K562 (cell line): ENCODE results near the gene ZMAT3. TPM values are rescaled to one million over a fixed set of nuclear protein-coding genes. Genes with fewer than 3 reads are reported as not detected.

ENCODE experiments used
- ATAC-seq: fragments of 200-7000 bp; cut with Tn5 transposase; 3 replicates; pipeline ENCODE4 v1.9.1; 2020; ENCODE audit warnings: moderate library complexity
- BruUV-seq: library from RNA; stranded (reverse); fragments of 400-500 nt; replicated peaks from 2 replicates; lab custom pipeline; 2021; lab: Mats Ljungman, UMichigan
- CTCF ChIA-PET: fragments of 300-600 bp; formaldehyde crosslinking; extraction: SDS; loops from one replicate; lab custom pipeline; 2021; ENCODE audit warnings: low intra/inter-chr PET ratio; lab: Yijun Ruan, JAX
- POLR2A ChIA-PET: fragments of 300-600, 350-650 bp; sonication (Branson Sonifier 250); formaldehyde crosslinking; extraction: SDS; loops from one replicate; lab custom pipeline; 2021; ENCODE audit warnings: antibody characterized with exemption, inconsistent platforms; lab: Yijun Ruan, JAX
- DNase-seq, 4 experiments: peaks; one replicate each; pipeline versions ENCODE4 v3.0.0 to v3.0.0-alpha.2; 2011 to 2018; ENCODE audit warnings: low spot score in 3 of 4, mixed read lengths in 3 of 4; ENCODE audit errors: extremely low read depth in 1 of 4
- FAIRE-seq: peaks from 2 replicates; lab custom pipeline; 2011; peaks lifted over from hg19 to GRCh38; lab: Jason Lieb, UNC
- H2AFZ ChIP-seq: 2 replicates; pipeline ENCODE4 v1.6.0; 2011; ENCODE audit warnings: low read depth, low read length, control low read depth, inconsistent platforms
- H3K27ac ChIP-seq: fragments of 200-600 bp; 3 replicates; pipeline ENCODE4 v1.8.0; 2011; ENCODE audit warnings: low read depth, mild to moderate bottlenecking, control low read depth, inconsistent platforms, low read length, moderate library complexity, mixed read lengths; ENCODE audit errors: extremely low read depth
- H3K27me3 ChIP-seq, 2 experiments: fragments of 300-600 bp in 1 of 2; 2 replicates in 1 of 2; 3 replicates in 1 of 2; pipeline versions ENCODE4 v1.6.0 to v1.8.0; 2011; ENCODE audit warnings: inconsistent platforms in 2 of 2, low read length in 2 of 2, mild to moderate bottlenecking in 1 of 2, mixed read lengths in 1 of 2, moderate library complexity in 1 of 2; ENCODE audit not compliant: control insufficient read depth in 2 of 2, insufficient read depth in 2 of 2
- H3K36me3 ChIP-seq: fragments of 300-600 bp; 3 replicates; pipeline ENCODE4 v1.8.0; 2011; ENCODE audit warnings: mild to moderate bottlenecking, low read length, inconsistent platforms; ENCODE audit not compliant: control insufficient read depth, insufficient read depth
- H3K4me1 ChIP-seq, 2 experiments: fragments of 200-600 bp in 1 of 2; replicated peaks in 1 of 2; 2 replicates in 1 of 2; 3 replicates in 1 of 2; pipeline versions ENCODE4 v1.5.1 to v1.8.0; 2011; ENCODE audit warnings: inconsistent platforms in 2 of 2, low read length in 2 of 2, mild to moderate bottlenecking in 1 of 2, mixed read lengths in 1 of 2, moderate library complexity in 1 of 2; ENCODE audit not compliant: control insufficient read depth in 2 of 2, insufficient read depth in 2 of 2
- H3K4me2 ChIP-seq: 2 replicates; pipeline ENCODE4 v1.6.1; 2011; ENCODE audit warnings: low read length, control low read depth, inconsistent platforms, mixed read lengths; ENCODE audit not compliant: insufficient read depth
- H3K4me3 ChIP-seq: fragments of 200-600 bp; sonication (generic), shearing (Covaris generic); 2 replicates; pipeline ENCODE4 v1.5.1; 2016; ENCODE audit warnings: control low read depth, inconsistent platforms
- H3K79me2 ChIP-seq: fragments of 200-600 bp; 3 replicates; pipeline ENCODE4 v1.8.0; 2011; ENCODE audit warnings: low read length, inconsistent platforms; ENCODE audit not compliant: control insufficient read depth, insufficient read depth
- H3K9ac ChIP-seq, 2 experiments: 2 replicates each; pipeline versions ENCODE4 v1.6.0 to v1.6.1; 2011; ENCODE audit warnings: low read depth in 2 of 2, low read length in 2 of 2, control low read depth in 1 of 2, inconsistent platforms in 1 of 2, mild to moderate bottlenecking in 1 of 2, mixed read lengths in 1 of 2; ENCODE audit not compliant: insufficient read depth in 1 of 2
- H3K9me1 ChIP-seq: one replicate; pipeline ENCODE4 v1.6.0; 2011; ENCODE audit warnings: inconsistent platforms, mild to moderate bottlenecking, low read length, moderate library complexity; ENCODE audit not compliant: control insufficient read depth, insufficient read depth
- H3K9me3 ChIP-seq: replicated peaks from 2 replicates; pipeline ENCODE4 v1.5.1; 2011; ENCODE audit warnings: low read depth, low read length, inconsistent platforms; ENCODE audit not compliant: control insufficient read depth, insufficient read depth
- H4K20me1 ChIP-seq: replicated peaks from 2 replicates; pipeline ENCODE4 v1.6.1; 2011; ENCODE audit warnings: low read length, inconsistent platforms, mixed read lengths; ENCODE audit not compliant: control insufficient read depth, insufficient read depth
- HLTF ChIP-seq: fragments of 450-650 bp; IDR thresholded peaks from 2 replicates; pipeline ENCODE4 v1.6.1; 2016
- HMG20B ChIP-seq: fragments of 250-450 bp; sonication (Bioruptor Pico); IDR thresholded peaks from 2 replicates; pipeline ENCODE4 v1.5.0; 2021; ENCODE audit warnings: mild to moderate bottlenecking
- KLF1 ChIP-seq: fragments of 450-650 bp; IDR thresholded peaks from 2 replicates; pipeline ENCODE4 v1.6.1; 2016; ENCODE audit warnings: missing genetic modification characterization, missing compliant biosample characterization
- NFIX ChIP-seq: fragments of 250-450 bp; sonication (Bioruptor Pico); IDR thresholded peaks from 2 replicates; pipeline ENCODE4 v1.4.0; 2020; ENCODE audit warnings: low read depth, mild to moderate bottlenecking, moderate library complexity
- SNRNP70 ChIP-seq: fragments of 200-400 bp; formaldehyde crosslinking; optimal IDR thresholded peaks from 2 replicates; pipeline ENCODE3; 2017; ENCODE audit warnings: low read depth, low read length
- ZC3H4 ChIP-seq: sonication (generic); formaldehyde crosslinking; IDR thresholded peaks from 2 replicates; pipeline ENCODE4 v1.9.0; 2021; ENCODE audit warnings: missing genetic modification reagents, borderline replicate concordance
- ZFP1 ChIP-seq: fragments of 450-650 bp; formaldehyde crosslinking; IDR thresholded peaks from 2 replicates; pipeline ENCODE4 v1.4.0; 2020; ENCODE audit warnings: mild to moderate bottlenecking, mixed read lengths
- in situ Hi-C: fragments of 300-500 bp; cut with MboI; formaldehyde crosslinking; loops from 4 replicates; pipeline ENCODE4 v1.15.0; 2018; ENCODE audit warnings: inconsistent platforms, mixed read lengths
- intact Hi-C: fragments of 100-400 bp; cut with micrococcal nuclease; formaldehyde crosslinking; loops from 2 replicates; pipeline ENCODE4 v1.14.2; 2022
- polyA plus RNA-seq, 8 experiments: library from polyadenylated mRNA; depleted of rRNA in 4 of 8; stranded (reverse) in 5 of 8; unstranded in 3 of 8; fragments of >200 nt; fragmentation: Nextera tagmentation in 2 of 8; fragmentation: Illumina TruSeq in 1 of 8; extraction: Ambion mirVana in 2 of 8; extraction: Trizol in 1 of 8; gene quantifications; 2 replicates each; pipeline versions ENCODE4 v1.2.1 to v1.2.3, GENCODE V29; 2011 to 2014; ENCODE audit warnings: inconsistent platforms in 1 of 8, missing spikeins in 1 of 8
- total RNA-seq, 7 experiments: library from RNA; depleted of rRNA in 6 of 7; stranded (reverse); fragments of >200 nt in 6 of 7; fragmentation: Illumina TruSeq in 2 of 7; extraction: Trizol in 2 of 7; gene quantifications; 2 replicates each; pipeline versions ENCODE4 v1.2.1 to v1.2.3, GENCODE V29; 2011 to 2021; ENCODE audit warnings: low replicate concordance in 1 of 7
- TF ChIP-seq, protein P1 (sequence below): sonication (generic); formaldehyde crosslinking; IDR thresholded peaks from 2 replicates; pipeline ENCODE4 v1.8.0; 2022; ENCODE audit warnings: mild to moderate bottlenecking, missing genetic modification reagents
- TF ChIP-seq, protein P2 (sequence below): sonication (generic); formaldehyde crosslinking; IDR thresholded peaks from 2 replicates; pipeline ENCODE4 v1.9.0; 2022; ENCODE audit warnings: mild to moderate bottlenecking, missing genetic modification reagents
- TF ChIP-seq, protein P3 (sequence below): fragments of 450-650 bp; IDR thresholded peaks from 2 replicates; pipeline ENCODE4 v1.6.1; 2018; ENCODE audit not compliant: partially characterized antibody
- TF ChIP-seq, protein P4 (sequence below): fragments of 450-650 bp; IDR thresholded peaks from 2 replicates; pipeline ENCODE4 v1.6.1; 2017; ENCODE audit warnings: antibody characterized with exemption, mild to moderate bottlenecking
- TF ChIP-seq, protein P5 (sequence below): fragments of 450-650 bp; formaldehyde crosslinking; IDR thresholded peaks from 2 replicates; pipeline ENCODE4 v1.4.0; 2022; ENCODE audit warnings: missing genetic modification characterization

The ZMAT3 gene
- total and polyA plus RNA-seq, 9 of the 15 experiments (the other 6 are each of a cell fraction or from before 2014, with no cell fraction given) = 0.87 to 5.1 (median 3.9) TPM

DNA sequence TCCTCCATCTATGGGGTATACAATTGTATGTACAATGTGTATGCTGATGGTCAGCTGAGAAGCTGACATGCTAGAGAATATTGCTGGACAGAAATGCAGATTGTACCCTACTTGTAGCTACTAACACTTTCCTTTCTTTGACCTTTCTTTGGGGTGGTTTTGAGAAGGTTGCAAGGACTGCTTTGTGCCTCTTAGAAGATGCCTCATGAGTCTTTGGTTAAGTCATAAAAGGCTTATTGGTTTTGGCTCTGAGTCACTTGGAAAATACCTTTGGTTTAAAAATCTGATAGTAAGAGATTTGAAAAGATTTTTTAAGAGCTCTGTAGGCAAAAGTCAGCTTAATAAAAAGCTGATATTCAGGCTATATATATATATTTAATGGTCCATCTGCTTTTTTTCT lies 71.5 kb downstream of the ZMAT3 start:
- Histone ChIP-seq H3K9me3 (no peaks in the 10 kb centered on the region), H3K9me1 (no peaks in the 10 kb centered on the region), H3K4me2 (no peak overlapping the region), H3K27ac (no peak overlapping the region), H3K4me3 (no peak overlapping the region), H3K79me2 (no peaks in the 10 kb centered on the region), H3K9ac (no peak overlapping the region), H3K36me3 (no peaks in the 10 kb centered on the region), H3K4me1 (no peaks in the 10 kb centered on the region), H4K20me1 (no peaks in the 10 kb centered on the region), H2AFZ (no peak overlapping the region), H3K27me3 (peaks cover 0 to 9% of the 10 kb centered on the region in 2 experiments; a peak in 2 of 5 replicates)
- ChIA-PET POLR2A (no interaction called here), CTCF (no interaction called here)
- no peak for DNase-seq
- in situ Hi-C loops = loop anchor here (25.0 kb wide), 1 partner anchor 562 kb away; the partner anchor contains the start of gene ACTL6A
- no peak for FAIRE-seq
- ATAC-seq = no peak
- intact Hi-C loops = no loop called here
- no TSS peak for BruUV-seq
- TF ChIP-seq, protein P1, sequence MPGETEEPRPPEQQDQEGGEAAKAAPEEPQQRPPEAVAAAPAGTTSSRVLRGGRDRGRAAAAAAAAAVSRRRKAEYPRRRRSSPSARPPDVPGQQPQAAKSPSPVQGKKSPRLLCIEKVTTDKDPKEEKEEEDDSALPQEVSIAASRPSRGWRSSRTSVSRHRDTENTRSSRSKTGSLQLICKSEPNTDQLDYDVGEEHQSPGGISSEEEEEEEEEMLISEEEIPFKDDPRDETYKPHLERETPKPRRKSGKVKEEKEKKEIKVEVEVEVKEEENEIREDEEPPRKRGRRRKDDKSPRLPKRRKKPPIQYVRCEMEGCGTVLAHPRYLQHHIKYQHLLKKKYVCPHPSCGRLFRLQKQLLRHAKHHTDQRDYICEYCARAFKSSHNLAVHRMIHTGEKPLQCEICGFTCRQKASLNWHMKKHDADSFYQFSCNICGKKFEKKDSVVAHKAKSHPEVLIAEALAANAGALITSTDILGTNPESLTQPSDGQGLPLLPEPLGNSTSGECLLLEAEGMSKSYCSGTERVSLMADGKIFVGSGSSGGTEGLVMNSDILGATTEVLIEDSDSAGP (CRISPR knock-in tag) = no peak
- TF ChIP-seq, protein P2, sequence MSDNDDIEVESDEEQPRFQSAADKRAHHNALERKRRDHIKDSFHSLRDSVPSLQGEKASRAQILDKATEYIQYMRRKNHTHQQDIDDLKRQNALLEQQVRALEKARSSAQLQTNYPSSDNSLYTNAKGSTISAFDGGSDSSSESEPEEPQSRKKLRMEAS (CRISPR knock-in tag) = no peak
- TF ChIP-seq, protein P3, sequence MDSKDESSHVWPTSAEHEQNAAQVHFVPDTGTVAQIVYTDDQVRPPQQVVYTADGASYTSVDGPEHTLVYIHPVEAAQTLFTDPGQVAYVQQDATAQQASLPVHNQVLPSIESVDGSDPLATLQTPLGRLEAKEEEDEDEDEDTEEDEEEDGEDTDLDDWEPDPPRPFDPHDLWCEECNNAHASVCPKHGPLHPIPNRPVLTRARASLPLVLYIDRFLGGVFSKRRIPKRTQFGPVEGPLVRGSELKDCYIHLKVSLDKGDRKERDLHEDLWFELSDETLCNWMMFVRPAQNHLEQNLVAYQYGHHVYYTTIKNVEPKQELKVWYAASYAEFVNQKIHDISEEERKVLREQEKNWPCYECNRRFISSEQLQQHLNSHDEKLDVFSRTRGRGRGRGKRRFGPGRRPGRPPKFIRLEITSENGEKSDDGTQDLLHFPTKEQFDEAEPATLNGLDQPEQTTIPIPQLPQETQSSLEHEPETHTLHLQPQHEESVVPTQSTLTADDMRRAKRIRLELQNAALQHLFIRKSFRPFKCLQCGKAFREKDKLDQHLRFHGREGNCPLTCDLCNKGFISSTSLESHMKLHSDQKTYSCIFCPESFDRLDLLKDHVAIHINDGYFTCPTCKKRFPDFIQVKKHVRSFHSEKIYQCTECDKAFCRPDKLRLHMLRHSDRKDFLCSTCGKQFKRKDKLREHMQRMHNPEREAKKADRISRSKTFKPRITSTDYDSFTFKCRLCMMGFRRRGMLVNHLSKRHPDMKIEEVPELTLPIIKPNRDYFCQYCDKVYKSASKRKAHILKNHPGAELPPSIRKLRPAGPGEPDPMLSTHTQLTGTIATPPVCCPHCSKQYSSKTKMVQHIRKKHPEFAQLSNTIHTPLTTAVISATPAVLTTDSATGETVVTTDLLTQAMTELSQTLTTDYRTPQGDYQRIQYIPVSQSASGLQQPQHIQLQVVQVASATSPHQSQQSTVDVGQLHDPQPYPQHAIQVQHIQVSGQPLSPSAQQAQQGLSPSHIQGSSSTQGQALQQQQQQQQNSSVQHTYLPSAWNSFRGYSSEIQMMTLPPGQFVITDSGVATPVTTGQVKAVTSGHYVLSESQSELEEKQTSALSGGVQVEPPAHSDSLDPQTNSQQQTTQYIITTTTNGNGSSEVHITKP = no peak
- TF ChIP-seq KLF1 (tag) = no peak
- no peak for TF ChIP-seq HLTF
- no peak for TF ChIP-seq HMG20B
- no peak for TF ChIP-seq ZFP1 (CRISPR knock-in tag)
- TF ChIP-seq NFIX (CRISPR knock-in tag) = no peak
- TF ChIP-seq, protein P4, sequence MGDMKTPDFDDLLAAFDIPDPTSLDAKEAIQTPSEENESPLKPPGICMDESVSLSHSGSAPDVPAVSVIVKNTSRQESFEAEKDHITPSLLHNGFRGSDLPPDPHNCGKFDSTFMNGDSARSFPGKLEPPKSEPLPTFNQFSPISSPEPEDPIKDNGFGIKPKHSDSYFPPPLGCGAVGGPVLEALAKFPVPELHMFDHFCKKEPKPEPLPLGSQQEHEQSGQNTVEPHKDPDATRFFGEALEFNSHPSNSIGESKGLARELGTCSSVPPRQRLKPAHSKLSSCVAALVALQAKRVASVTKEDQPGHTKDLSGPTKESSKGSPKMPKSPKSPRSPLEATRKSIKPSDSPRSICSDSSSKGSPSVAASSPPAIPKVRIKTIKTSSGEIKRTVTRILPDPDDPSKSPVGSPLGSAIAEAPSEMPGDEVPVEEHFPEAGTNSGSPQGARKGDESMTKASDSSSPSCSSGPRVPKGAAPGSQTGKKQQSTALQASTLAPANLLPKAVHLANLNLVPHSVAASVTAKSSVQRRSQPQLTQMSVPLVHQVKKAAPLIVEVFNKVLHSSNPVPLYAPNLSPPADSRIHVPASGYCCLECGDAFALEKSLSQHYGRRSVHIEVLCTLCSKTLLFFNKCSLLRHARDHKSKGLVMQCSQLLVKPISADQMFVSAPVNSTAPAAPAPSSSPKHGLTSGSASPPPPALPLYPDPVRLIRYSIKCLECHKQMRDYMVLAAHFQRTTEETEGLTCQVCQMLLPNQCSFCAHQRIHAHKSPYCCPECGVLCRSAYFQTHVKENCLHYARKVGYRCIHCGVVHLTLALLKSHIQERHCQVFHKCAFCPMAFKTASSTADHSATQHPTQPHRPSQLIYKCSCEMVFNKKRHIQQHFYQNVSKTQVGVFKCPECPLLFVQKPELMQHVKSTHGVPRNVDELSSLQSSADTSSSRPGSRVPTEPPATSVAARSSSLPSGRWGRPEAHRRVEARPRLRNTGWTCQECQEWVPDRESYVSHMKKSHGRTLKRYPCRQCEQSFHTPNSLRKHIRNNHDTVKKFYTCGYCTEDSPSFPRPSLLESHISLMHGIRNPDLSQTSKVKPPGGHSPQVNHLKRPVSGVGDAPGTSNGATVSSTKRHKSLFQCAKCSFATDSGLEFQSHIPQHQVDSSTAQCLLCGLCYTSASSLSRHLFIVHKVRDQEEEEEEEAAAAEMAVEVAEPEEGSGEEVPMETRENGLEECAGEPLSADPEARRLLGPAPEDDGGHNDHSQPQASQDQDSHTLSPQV = no peak
- TF ChIP-seq ZC3H4 (CRISPR knock-in tag) = no peak
- TF ChIP-seq, protein P5, sequence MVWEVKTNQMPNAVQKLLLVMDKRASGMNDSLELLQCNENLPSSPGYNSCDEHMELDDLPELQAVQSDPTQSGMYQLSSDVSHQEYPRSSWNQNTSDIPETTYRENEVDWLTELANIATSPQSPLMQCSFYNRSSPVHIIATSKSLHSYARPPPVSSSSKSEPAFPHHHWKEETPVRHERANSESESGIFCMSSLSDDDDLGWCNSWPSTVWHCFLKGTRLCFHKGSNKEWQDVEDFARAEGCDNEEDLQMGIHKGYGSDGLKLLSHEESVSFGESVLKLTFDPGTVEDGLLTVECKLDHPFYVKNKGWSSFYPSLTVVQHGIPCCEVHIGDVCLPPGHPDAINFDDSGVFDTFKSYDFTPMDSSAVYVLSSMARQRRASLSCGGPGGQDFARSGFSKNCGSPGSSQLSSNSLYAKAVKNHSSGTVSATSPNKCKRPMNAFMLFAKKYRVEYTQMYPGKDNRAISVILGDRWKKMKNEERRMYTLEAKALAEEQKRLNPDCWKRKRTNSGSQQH (CRISPR knock-in tag) = no peak
- no peak for TF ChIP-seq SNRNP70
